Mucosa of descending colon (tissue), 3 donors: ENCODE results near the gene OR52A1. TPM values are rescaled to one million over a fixed set of nuclear protein-coding genes. Genes with fewer than 3 reads are reported as not detected.
"Not testable (repeated sequence)": the region's sequence is repeated elsewhere in the genome, so short reads cannot be mapped to it uniquely, and the experiment has no call there.

Experiments
- ATAC-seq: fragments of 200-7000 bp; cut with Tn5 transposase; one replicate; pipeline ENCODE4 v1.9.1; 2020; ENCODE audit warnings: mild to moderate bottlenecking, moderate library complexity
- DNase-seq, 3 donors: peaks; one replicate each; pipeline ENCODE4 v3.0.0-alpha.2; 2020
- H3K36me3 ChIP-seq: fragments of 200-600 bp; one replicate; pipeline ENCODE4 v1.8.0; 2021; ENCODE audit warnings: low read depth, mild to moderate bottlenecking
- H3K4me1 ChIP-seq: fragments of 200-600 bp; one replicate; pipeline ENCODE4 v1.8.0; 2021; ENCODE audit warnings: low read depth, mild to moderate bottlenecking
- H3K4me3 ChIP-seq: fragments of 200-600 bp; one replicate; pipeline ENCODE4 v1.8.0; 2021; ENCODE audit warnings: mild to moderate bottlenecking
- H3K9me3 ChIP-seq: fragments of 200-600 bp; one replicate; pipeline ENCODE4 v1.8.0; 2021; ENCODE audit warnings: mild to moderate bottlenecking
- intact Hi-C, 2 donors: fragments of 100-400 bp; cut with DNase I in 1 of 2; cut with micrococcal nuclease in 1 of 2; formaldehyde crosslinking; loops; one replicate each; pipeline versions ENCODE4 v1.11.0 to v1.11.1; 2022; cut with DNase I, micrococcal nuclease
- total RNA-seq, 3 donors: library from RNA; stranded (reverse); fragmentation: NEBNext Ultra II Directional in 2 of 3; extraction: Animal tissue kit (Norgen Biotek cat#: 25700) in 2 of 3; gene quantifications; one replicate each; pipeline versions ENCODE4 v1.2.1 to v1.2.4, GENCODE V29; 2021 to 2023
- TF ChIP-seq, protein P1 (sequence below): fragments of 200-600 bp; IDR thresholded peaks from one replicate; pipeline ENCODE4 v1.8.0; 2022; ENCODE audit warnings: antibody characterized with exemption, mild to moderate bottlenecking
- donor health status: DM: no; HTN: no; CAD: no; lungs with moderate emphysema.
- donor health status: DM: no; HTN: no; CAD: no.
- donor health status: DM: no; HTN: yes; CAD: no.

Gene OR52A1
- total RNA-seq, 3 donors from 2014 or later, result not detected

DNA sequence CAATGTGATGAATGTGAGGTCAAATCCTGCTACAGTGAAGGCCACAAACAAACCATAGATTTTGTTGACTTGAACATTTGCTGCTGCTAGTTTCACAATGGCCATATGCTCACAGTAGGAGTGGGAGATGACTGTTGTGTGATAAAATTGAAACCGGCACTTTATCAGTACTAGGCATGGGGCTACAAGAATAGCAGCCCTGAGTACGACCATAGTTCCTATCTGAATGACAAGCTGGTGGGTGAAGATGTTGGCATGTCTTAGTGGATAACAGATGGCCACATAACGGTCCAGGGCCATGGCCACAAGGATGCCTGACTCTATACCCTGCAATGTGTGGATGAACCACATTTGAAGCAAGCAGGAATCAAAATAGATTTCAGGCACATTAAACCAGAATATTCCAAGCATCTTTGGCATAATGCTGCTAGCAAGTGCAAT lies 2.8 kb downstream of the OR52A1 start:
- H3K4me1 ChIP-seq, result no peaks in the 10 kb centered on the region
- H3K4me3 ChIP-seq, result no peak overlapping the region
- H3K36me3 ChIP-seq, result no peaks in the 10 kb centered on the region
- intact Hi-C loops, result no loop called here
- no peaks in the 10 kb centered on the region for H3K9me3 ChIP-seq
- ATAC-seq (no peak), DNase-seq (no peak)
- TF ChIP-seq, protein P1, sequence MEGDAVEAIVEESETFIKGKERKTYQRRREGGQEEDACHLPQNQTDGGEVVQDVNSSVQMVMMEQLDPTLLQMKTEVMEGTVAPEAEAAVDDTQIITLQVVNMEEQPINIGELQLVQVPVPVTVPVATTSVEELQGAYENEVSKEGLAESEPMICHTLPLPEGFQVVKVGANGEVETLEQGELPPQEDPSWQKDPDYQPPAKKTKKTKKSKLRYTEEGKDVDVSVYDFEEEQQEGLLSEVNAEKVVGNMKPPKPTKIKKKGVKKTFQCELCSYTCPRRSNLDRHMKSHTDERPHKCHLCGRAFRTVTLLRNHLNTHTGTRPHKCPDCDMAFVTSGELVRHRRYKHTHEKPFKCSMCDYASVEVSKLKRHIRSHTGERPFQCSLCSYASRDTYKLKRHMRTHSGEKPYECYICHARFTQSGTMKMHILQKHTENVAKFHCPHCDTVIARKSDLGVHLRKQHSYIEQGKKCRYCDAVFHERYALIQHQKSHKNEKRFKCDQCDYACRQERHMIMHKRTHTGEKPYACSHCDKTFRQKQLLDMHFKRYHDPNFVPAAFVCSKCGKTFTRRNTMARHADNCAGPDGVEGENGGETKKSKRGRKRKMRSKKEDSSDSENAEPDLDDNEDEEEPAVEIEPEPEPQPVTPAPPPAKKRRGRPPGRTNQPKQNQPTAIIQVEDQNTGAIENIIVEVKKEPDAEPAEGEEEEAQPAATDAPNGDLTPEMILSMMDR, result no peak

DNA sequence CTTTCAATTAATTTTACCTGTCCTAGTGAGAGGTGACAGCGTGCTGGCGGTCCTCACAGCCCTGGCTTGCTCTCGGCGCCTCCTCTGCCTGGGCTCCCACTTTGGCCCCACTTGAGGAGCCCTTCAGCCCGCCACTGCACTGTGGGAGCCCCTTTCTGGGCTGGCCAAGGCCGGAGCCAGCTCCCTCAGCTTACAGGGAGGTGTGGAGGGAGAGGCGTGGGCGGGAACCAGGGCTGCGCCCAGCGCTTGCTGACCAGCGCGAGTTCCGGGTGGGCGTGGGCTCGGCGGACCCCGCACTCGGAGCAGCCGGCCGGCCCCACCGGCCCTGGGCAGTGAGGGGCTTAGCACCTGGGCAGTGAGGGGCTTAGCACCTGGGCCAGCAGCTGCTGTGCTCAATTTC lies 10.4 kb downstream of the OR52A1 start:
- H3K4me3 ChIP-seq, DNase-seq, H3K36me3 ChIP-seq, H3K9me3 ChIP-seq, intact Hi-C loops, ATAC-seq, H3K4me1 ChIP-seq: not testable (repeated sequence)

DNA sequence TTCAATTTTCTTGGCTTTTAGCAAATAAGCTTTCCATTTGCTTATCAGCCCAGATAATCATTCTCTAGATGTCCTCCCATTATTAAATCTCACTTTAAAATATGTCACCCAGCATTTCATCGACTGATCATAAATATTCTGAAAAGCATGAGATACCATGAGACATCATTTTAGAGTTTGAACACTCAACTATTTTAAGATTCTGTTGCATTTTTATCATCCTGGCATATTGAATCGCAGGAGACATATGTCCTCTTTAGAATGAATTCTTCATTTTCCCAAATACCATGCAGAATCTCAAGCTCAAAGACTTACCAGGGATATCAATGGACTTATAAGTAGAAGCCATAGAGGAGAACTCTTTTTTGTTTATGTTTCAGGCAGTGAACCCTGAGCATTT lies 16.6 kb downstream of the OR52A1 start, which contains the start of gene OR52A5:
TSS of gene OR52A5 (minus strand) at position 361 of the 400 bp plus-strand sequence. CDS start 5,714 bp downstream, outside the sequence.
- intact Hi-C loops, result no loop called here
- Histone ChIP-seq H3K4me3 (no peak within 1 kb of the TSS), H3K4me1 (no peaks in the 10 kb centered on the region), H3K9me3 (no peaks in the 10 kb centered on the region), H3K36me3 (no peaks in the 10 kb centered on the region)
- DNase-seq (no peak), ATAC-seq (no peak)
- TF ChIP-seq, protein P1, result no peak

DNA sequence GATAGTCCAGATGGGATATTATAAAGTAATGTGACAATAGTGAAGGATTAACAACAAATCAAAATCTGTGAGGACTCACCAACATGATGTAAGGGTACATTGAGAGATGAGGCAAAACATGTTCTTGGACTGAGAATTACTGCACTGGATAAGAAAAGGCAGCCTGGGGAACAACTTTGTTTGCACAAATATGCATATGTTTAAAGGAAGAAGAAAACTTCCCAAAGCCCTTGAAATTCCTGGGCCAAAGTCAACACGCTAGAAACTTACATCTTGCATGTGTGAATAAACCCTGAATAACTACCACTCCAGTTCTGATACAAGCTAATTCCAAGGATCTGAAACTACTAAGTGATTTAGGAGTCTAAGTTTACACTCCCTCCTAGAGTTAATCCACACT lies 17.5 kb downstream of the OR52A1 start:
- TF ChIP-seq, protein P1, result no peak

DNA sequence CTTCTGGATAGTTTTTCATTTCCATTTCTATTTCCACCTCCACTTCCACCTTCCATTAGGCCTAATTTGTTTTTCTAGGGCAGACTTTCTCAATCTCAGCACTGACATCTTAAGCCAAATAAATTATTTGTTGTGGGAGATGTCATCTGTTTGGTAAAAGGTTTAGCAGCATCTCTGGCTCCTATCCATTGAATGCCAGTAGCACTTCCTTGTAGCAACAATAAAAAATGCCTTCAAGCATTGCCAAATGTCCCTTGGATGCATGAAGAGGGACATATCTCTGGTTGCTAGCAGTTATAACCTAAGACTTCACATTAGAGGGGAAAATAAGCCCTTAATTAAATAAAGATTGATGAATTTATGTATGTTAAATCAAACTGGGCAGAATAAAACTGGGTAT lies 18.3 kb downstream of the OR52A1 start:
- DNase-seq (no peak), ATAC-seq (no peak)
- H3K4me1 ChIP-seq, result no peaks in the 10 kb centered on the region
- TF ChIP-seq, protein P1, result no peak
- intact Hi-C loops, result no loop called here
- H3K9me3 ChIP-seq, result no peaks in the 10 kb centered on the region
- no peaks in the 10 kb centered on the region for H3K36me3 ChIP-seq
- no peak overlapping the region for H3K4me3 ChIP-seq

More for the DNA sequence above, 17.5 kb downstream of the OR52A1 start:
- no peaks in the 10 kb centered on the region for H3K4me1 ChIP-seq
- no peaks in the 10 kb centered on the region for H3K9me3 ChIP-seq
- intact Hi-C loops, result no loop called here
- no peak overlapping the region for H3K4me3 ChIP-seq
- ATAC-seq (no peak), DNase-seq (no peak)
- H3K36me3 ChIP-seq, result no peaks in the 10 kb centered on the region

DNA sequence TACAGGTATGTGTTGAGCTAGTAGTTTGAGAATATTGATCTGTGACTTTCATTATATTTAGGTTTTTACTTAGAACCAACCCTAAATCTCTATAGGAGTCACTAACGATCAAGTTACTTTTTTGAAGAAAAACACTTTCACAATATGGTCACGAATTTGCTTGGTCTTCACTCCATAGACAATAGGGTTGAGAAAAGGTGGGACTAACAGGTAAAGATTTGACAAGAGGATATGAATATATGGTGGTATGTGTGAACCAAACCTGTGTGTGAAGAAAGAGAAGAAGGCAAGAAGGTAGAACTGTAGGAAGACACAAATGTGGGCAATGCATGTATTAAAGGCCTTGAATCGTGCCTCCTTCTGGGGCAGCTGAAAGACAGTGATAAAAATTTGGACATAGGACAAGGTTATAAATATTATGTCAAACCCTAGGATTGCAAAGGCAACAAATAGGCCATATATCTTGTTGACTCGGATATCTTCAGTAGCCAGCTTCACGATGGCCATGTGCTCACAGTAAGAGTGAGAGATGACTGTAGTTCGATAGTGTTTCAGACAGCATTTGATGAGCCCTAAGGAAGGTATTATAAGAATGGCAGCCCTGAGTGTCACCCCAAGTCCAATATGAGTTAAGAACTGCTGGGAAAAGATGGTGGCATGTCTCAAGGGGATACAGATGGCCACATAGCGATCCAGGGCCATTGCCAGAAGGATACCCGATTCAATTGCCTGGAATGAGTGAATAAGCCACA lies 22.8 kb downstream of the OR52A1 start:
- Histone ChIP-seq H3K4me1 (no peaks in the 10 kb centered on the region), H3K4me3 (no peak overlapping the region), H3K9me3 (no peaks in the 10 kb centered on the region), H3K36me3 (no peaks in the 10 kb centered on the region)
- ATAC-seq (no peak), DNase-seq (no peak)
- intact Hi-C loops, result no loop called here
- TF ChIP-seq, protein P1, result no peak
